ENCODE data around the gene PTPN22.

DNA sequence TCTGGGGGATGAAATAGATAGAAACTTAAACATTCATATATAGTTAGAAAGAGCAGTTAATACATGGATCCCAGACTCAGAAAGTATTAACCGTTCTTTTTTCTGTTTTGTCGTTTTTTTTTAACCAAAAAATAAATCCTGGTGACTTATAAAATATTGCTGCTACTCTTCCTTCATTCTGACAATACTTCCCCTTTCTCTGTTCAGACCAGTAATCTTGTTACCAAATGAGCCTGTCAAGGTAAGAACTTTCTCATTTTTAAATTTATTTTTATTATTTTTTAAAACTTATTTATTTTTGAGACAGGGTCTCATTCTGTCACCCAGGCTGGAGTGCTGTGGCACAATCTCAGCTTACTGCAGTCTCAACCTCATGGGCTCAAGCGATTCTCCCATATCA lies 13.7 kb downstream of the PTPN22 start:
- TF ChIP-seq, protein P1, sequence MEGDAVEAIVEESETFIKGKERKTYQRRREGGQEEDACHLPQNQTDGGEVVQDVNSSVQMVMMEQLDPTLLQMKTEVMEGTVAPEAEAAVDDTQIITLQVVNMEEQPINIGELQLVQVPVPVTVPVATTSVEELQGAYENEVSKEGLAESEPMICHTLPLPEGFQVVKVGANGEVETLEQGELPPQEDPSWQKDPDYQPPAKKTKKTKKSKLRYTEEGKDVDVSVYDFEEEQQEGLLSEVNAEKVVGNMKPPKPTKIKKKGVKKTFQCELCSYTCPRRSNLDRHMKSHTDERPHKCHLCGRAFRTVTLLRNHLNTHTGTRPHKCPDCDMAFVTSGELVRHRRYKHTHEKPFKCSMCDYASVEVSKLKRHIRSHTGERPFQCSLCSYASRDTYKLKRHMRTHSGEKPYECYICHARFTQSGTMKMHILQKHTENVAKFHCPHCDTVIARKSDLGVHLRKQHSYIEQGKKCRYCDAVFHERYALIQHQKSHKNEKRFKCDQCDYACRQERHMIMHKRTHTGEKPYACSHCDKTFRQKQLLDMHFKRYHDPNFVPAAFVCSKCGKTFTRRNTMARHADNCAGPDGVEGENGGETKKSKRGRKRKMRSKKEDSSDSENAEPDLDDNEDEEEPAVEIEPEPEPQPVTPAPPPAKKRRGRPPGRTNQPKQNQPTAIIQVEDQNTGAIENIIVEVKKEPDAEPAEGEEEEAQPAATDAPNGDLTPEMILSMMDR (IDR thresholded peaks at IDR 0.05): no peak
- no peak for TF ChIP-seq POLR2AphosphoS5 (IDR thresholded peaks at IDR 0.05; ENCODE audit: insufficient read depth in 1 of 2, low read depth in 1 of 2)
- TF ChIP-seq POLR2A (IDR thresholded peaks at IDR 0.05): no peak
